HG03575 (cell line): ENCODE results near the gene ILKAP.

Source experiments
- ATAC-seq: cut with Tn5 transposase; IDR thresholded peaks from one replicate; pipeline ENCODE4 v1.9.1; 2021; ENCODE audit not compliant: unreplicated experiment, insufficient number of reproducible peaks, low FRiP score; ENCODE audit errors: extremely low read depth

Gene ILKAP

GRCh38 chr2:238168196-238169047 is 35.1 kb downstream of the ILKAP start:
- no peak for ATAC-seq

DNA sequence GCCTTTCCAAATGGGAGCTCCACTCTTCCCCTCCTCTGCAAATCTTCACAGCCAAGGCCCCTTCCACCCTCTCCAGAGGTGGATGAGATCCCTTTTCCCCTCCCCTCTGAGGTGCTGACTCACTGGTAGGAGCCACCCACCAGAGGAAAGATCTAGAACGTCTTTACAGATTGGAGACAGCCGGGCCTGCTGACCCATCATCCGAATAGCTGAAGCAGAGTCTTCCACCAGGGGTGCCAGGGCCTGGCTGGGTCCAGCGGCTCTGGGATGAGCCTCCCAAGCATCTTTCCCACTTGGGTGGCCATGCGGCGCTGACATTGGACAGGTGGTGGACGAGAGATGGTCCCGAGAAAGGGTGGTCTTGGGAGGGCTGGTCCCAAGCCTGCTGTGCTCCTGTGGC is 35.7 kb downstream of the ILKAP start:
- ATAC-seq: no peak

GRCh38 chr2:238167344-238167715 is 36.2 kb downstream of the ILKAP start:
- ATAC-seq: no peak

DNA sequence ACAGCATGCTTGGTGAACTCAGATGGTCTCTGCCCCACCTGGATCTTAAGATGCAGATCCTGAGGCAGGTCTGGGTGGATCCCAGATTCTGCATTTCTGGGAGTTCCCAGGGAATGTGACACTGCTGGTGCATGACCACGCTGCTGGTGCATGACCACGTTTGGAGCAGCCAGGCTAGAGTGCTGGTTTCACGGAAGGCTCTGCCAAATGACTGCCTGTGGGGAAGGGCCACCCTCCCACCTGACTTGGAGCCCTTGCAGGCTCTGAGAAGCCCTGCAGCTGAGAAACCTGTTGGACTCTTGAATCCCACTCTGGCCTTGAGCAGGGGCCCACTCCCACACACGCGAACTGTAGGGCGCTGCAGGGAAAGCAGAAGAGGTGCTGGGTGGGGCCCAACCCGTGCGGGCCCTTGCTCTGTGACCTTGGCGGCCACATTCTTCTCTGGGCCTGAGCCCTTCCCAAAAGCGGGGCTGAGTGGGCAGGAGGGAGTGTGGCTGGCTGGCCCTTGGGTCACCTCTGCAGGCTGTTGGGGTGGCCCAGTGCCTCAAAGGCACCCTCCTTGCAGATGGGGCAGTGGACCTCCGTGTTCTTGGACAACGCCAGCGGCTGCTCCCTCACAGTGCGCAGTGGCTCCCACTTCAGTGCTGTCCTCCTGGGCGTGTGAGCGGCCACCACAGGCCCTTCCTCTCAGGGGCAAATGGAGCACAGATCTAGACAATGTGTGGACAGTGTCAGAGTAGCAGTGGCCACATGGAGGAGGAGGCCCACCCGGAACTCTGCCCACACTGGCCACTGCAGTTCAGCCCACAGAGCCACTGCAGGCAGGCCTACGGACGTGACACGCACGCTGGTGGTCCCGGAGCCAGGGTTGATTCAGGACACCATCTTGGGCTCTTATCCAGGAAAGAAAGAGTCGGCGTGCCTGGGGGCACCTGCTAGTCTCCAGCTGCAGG is 36.8 kb downstream of the ILKAP start:
- ATAC-seq: no peak

GRCh38 chr2:238165288-238165921 is 38.1 kb downstream of the ILKAP start:
- ATAC-seq: no peak

DNA sequence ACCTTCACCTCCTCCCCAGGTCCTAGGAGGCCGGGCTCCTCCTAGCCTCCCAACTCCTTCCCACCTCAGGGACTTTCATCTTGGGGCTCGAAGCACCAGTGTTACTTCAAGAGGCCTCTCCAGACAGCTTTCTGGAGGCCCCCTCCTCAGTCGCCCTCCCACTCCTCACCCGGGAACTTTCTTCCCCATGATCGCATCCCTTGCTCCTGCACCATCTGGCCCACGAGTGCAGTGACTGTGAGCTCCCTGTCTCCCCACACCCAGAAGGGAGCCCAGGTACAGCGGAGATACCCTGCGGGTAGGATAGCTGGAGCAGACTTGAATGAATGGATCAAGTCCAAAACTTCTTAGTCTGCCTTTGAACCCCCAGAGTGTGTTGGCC is 38.6 kb downstream of the ILKAP start:
- ATAC-seq: no peak

- no peak for ATAC-seq
These were observed 39.9 kb downstream of the ILKAP start for GRCh38 chr2:238163481-238164198.

DNA sequence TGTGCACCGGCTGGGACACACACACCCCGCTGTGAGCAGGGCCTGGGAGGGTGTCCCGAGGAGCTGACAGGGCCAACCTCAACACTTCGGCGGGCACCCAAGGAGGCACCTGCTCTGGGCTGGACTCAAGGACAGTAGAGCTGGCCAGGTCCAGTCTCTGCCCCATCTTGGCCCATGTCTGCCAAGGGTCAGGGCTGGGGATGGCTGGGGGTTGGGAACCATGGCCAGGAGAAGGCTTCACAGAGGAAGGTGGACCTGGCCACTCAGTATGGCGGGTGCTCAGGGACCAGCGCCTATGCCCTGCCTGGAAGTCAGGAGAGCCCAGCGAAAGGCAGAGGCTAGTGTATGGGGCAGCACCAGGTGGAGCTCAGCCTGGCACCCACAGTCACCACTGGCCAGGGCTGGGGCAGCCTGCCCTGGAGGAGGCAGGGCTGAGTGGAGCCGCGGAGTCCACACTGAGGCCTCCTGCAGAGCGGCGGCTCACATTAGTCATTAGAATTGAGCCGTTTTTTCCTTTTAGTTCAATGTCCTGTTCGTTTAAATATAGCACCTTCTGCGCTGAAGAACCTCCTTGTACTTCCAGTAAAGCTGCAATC is 40.6 kb downstream of the ILKAP start:
- no peak for ATAC-seq

DNA sequence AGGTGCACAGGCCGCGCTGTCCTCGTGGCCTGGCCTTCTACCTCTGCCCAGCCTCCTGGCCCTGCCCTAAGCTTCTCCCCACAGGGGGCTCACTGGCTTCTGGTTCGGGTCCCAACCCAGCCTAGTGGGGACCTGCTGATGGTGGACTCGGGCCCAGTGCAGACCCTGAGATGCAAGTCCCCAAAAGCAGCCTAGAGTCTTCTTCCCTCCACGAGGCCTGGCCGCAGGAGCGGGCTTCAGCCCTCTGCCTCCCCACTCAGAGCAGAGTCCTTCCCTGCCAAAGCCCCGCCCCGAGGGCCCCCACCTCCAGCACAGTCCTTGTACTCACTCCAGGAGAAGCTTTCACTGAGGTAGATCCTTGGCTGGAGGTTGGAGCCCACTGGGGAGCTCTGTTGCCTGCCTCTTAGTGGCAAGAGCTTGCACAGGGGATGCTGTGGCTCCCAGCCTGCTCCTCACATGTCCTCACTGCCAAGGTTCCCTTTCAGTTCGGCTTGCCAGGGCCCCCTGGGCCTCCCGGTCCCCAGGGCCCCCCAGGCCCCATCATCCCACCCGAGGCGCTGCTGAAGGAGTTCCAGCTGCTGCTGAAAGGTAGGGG is 41.1 kb downstream of the ILKAP start:
- no peak for ATAC-seq

DNA sequence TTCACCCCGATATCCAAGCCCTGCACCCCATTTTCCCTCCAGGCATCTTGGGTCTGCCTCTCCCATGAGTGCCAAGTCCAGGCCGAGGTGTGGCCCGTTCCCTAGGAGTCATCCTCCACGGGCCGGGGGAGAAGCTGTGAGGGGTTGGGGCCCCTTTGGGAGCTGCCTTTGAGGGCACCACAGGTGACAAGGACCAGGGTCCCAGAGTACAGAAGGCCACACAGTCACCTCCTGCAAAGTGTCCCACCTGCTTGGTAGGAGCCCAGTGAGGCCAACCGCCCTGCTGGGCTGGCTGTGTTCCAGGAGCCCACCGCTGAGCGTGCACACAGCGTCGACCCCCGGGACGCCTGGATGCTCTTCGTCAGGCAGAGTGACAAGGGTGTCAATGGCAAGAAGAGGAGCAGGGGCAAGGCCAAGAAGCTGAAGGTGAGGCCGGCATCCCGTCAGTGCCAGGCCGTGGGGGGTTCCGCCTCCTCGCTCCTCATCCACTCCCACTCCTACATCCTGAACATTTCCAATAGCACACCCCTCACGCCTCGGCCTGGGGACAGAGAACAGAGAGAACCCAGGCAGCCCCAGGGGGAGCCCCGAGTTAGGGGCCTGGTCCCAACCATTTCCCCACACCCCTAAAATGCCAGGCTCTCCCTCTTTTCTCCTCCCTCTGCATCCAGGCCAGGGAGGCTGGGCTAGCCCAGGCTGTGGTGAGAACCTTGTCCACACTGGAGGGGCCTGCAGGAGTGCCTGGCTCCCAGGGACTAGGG is 42.0 kb downstream of the ILKAP start:
- ATAC-seq: no peak

DNA sequence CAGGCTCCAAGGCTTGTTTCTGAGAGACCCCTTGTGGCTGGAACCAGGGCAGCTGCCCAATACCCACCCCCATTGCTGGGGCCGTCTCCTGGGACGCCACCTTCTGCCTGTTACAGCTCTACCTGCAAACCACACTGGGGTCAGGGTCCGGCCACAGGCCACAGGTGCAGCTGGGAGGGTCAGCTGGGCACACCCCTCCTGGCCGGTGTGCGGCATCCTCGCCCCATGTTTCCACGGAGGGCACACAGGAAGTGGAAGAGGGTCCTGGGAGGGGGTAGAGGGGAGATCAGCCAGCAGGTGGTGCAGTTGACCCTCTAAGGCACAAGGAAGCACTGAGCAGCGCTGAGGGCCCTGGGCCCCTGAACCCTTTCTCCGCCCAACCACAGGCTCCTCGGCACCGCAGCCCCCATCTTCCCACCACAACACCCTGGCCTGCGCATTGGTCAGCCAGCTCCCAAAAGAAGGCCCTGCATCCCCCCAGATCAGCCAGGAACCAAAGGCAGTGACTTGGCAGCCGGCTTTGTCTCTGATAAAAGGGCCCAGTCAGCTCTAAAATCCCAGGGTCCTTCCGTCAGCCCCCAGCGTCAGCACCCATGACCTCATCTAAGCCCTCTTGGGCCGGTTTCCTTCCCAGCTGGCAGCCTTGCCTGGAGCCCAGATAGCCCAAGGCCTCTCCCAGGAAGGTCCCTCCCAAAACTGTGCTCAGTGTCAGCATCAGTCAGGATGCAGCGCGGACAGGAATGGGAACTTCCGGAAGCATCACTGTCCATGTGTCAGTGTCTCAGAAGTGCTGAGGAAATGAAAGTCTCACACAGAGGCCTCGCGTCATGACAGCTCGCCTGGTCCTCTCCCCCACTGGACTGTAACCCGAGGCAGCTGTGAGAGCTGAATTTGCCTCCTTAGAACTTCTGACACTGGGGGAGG is 43.0 kb downstream of the ILKAP start:
- no peak for ATAC-seq

DNA sequence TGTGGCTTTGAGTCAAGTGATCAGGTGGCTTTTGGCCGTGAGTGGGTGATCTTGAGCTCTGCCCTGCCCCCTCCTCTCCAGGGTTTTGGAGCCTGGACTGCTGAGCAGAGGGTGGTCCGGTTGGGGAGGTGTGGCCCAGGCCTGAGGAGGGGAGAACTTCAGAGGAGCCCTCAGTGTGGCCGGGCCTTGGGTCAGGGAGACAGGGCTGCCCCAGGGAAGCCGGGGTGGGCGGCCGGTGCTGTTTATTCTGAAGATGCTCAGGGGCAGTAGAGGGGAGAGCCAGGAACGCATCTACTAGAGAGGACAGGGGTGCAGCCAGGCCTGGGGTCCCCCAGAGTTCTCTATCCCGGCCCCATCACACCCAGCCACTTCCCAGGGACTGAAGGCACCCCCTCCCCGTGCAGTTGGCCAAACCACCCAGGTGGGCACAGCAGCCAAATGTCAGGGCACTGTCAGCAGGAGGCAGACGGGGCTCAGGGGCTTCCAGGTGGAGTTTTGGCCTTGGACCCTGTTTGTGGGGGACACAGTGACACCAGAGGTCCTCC is 43.8 kb downstream of the ILKAP start:
- ATAC-seq: no peak

DNA sequence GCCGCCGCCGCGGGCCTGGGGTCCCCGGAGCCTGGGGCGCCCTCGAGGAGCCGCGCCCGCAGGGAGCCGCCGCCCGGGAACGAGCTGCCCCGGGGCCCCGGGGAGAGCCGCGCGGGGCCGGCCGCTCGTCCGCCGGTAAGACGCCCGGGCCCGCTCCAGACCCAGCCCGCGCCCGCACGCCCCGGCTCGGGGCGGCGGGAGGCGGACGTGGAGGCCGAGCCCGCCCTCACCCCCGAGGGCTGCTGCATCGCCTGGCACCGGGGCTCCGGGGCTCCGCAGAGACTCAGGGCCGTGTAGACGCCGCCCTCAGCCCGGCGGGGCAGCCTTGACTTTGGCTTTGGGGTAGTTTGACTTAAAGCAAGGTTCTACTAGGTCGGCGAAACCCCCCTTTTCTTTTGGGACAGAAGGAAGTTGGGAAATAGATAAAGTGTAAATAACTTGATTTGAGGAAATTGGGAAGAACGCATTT is 44.4 kb downstream of the ILKAP start:
- ATAC-seq: no peak

- no peak for ATAC-seq
These were observed 44.9 kb downstream of the ILKAP start, which contains the start of gene ERFE for GRCh38 chr2:238158509-238159070. TSS of gene ERFE (plus strand) at chr2:238158970. CDS start at chr2:238159008, 38 bp downstream.

- ATAC-seq: no peak
These were observed 45.4 kb downstream of the ILKAP start for GRCh38 chr2:238158018-238158508.
